B cell (primary cell): ENCODE results near the gene EHBP1L1. TPM values are rescaled to one million over a fixed set of nuclear protein-coding genes. Genes with fewer than 3 reads are reported as not detected.

ENCODE experiments used
- ATAC-seq: fragments of 200-7000 bp; cut with Tn5 transposase; one replicate; pipeline ENCODE4 v1.10.0; 2021; ENCODE audit warnings: low read depth, mild to moderate bottlenecking, moderate number of reproducible peaks, moderate library complexity
- CTCF ChIA-PET: fragments of 350-600 bp; sonication (Branson Sonifier 250); formaldehyde crosslinking; loops from one replicate; lab custom pipeline; 2021; ENCODE audit warnings: antibody characterized with exemption, inconsistent platforms; lab: Charles Lee
- POLR2A ChIA-PET: fragments of 350-600 bp; sonication (Branson Sonifier 250); formaldehyde crosslinking; loops from one replicate; lab custom pipeline; 2021; ENCODE audit warnings: antibody characterized with exemption; lab: Charles Lee
- DNase-seq: peaks from one replicate; pipeline ENCODE4 v3.0.0; 2013
- H2AFZ ChIP-seq: 2 replicates; pipeline ENCODE4 v1.6.1; 2012; ENCODE audit warnings: mild to moderate bottlenecking, low read depth, low read length; ENCODE audit not compliant: insufficient read depth, poor library complexity, severe bottlenecking
- H3K27ac ChIP-seq, 2 donors: 1 replicate in 1 of 2; 2 replicates in 1 of 2; pipeline ENCODE4 v1.5.1; 2012 to 2013; ENCODE audit warnings: low read length in 2 of 2, mild to moderate bottlenecking in 2 of 2, moderate library complexity in 1 of 2
- H3K27me3 ChIP-seq, 4 experiments: fragments of 200-600 bp in 1 of 4; sonication (generic) in 1 of 4; replicated peaks in 1 of 4; 1 replicate in 2 of 4; 2 replicates in 2 of 4; pipeline versions ENCODE4 v1.6.1 to v1.7.0; 2013 to 2016; ENCODE audit warnings: low read length in 3 of 4, mild to moderate bottlenecking in 2 of 4, mixed read lengths in 1 of 4, moderate library complexity in 1 of 4; ENCODE audit not compliant: insufficient read depth in 4 of 4, control insufficient read depth in 3 of 4; ENCODE audit errors: control extremely low read depth in 1 of 4
- H3K36me3 ChIP-seq, 2 experiments: replicated peaks in 1 of 2; 1 replicate in 1 of 2; 2 replicates in 1 of 2; pipeline versions ENCODE4 v1.6.1 to v1.7.1; 2013; ENCODE audit warnings: low read length in 1 of 2; ENCODE audit not compliant: insufficient read depth in 2 of 2, control insufficient read depth in 1 of 2; ENCODE audit errors: control extremely low read depth in 1 of 2, extremely low read depth in 1 of 2
- H3K4me1 ChIP-seq, 2 donors: fragments of 200-600 bp in 1 of 2; sonication (generic) in 1 of 2; 1 replicate in 1 of 2; 2 replicates in 1 of 2; pipeline versions ENCODE4 v1.5.1 to v1.6.1; 2013 to 2017; ENCODE audit warnings: low read length in 2 of 2; ENCODE audit not compliant: control insufficient read depth in 2 of 2, insufficient read depth in 2 of 2
- H3K4me2 ChIP-seq: replicated peaks from 2 replicates; pipeline ENCODE3; 2012; ENCODE audit warnings: mild to moderate bottlenecking, low read depth, low read length; ENCODE audit not compliant: poor library complexity, severe bottlenecking
- H3K4me3 ChIP-seq, 5 experiments: fragments of 200-600 bp in 1 of 5; sonication (generic) in 1 of 5; 1 replicate in 3 of 5; 2 replicates in 2 of 5; pipeline versions ENCODE4 v1.5.1 to v1.7.0; 2011 to 2016; ENCODE audit warnings: low read length in 4 of 5, mild to moderate bottlenecking in 4 of 5, low read depth in 2 of 5, control low read depth in 1 of 5, moderate library complexity in 1 of 5; ENCODE audit not compliant: insufficient read depth in 1 of 5; ENCODE audit errors: control extremely low read depth in 1 of 5, extremely low read depth in 1 of 5
- H3K79me2 ChIP-seq: fragments of 200-600 bp; sonication (generic); one replicate; pipeline ENCODE4 v1.6.0; 2016; ENCODE audit warnings: low read length; ENCODE audit not compliant: control insufficient read depth, insufficient read depth
- H3K9ac ChIP-seq: fragments of 200-600 bp; sonication (generic); 2 replicates; pipeline ENCODE4 v1.6.1; 2017; ENCODE audit warnings: mild to moderate bottlenecking, low read length, moderate library complexity
- H3K9me3 ChIP-seq, 3 donors: one replicate each; pipeline versions ENCODE4 v1.6.1 to v1.7.1; 2013; ENCODE audit warnings: low read length in 2 of 3; ENCODE audit not compliant: control insufficient read depth in 2 of 3, insufficient read depth in 1 of 3; ENCODE audit errors: control extremely low read depth in 1 of 3
- H4K20me1 ChIP-seq: 2 replicates; pipeline ENCODE4 v1.6.0; 2012; ENCODE audit warnings: mild to moderate bottlenecking, low read length; ENCODE audit not compliant: insufficient read depth, control insufficient read depth, poor library complexity, severe bottlenecking
- H3K27ac Mint-ChIP-seq: one replicate; pipeline ENCODE4 v1.8.0; 2021; ENCODE audit warnings: mixed read lengths
- H3K27me3 Mint-ChIP-seq: one replicate; pipeline ENCODE4 v1.8.0; 2021; ENCODE audit warnings: mixed read lengths
- H3K4me1 Mint-ChIP-seq: one replicate; pipeline ENCODE4 v1.8.0; 2021; ENCODE audit warnings: mixed read lengths
- H3K4me3 Mint-ChIP-seq: one replicate; pipeline ENCODE4 v1.8.0; 2021; ENCODE audit warnings: mixed read lengths
- H3K9me3 Mint-ChIP-seq: one replicate; pipeline ENCODE4 v1.8.0; 2022; ENCODE audit warnings: mixed read lengths; ENCODE audit not compliant: insufficient read depth
- CTCF ChIP-seq: fragments of 200-600 bp; IDR thresholded peaks from one replicate; pipeline ENCODE4 v1.8.0; 2022; ENCODE audit warnings: antibody characterized with exemption, mild to moderate bottlenecking
- EZH2 ChIP-seq: IDR thresholded peaks from 2 replicates; pipeline ENCODE4 v1.6.1; 2012; ENCODE audit warnings: borderline replicate concordance, low read depth, mild to moderate bottlenecking, moderate library complexity, low read length; ENCODE audit not compliant: insufficient read depth, poor library complexity, severe bottlenecking
- WGBS: methylation state at CpG from one replicate; pipeline ENCODE4 v1.1.5; 2013; ENCODE audit warnings: missing lambda C conversion rate; ENCODE audit not compliant: insufficient coverage; 5-methylcytosine and 5-hydroxymethylcytosine counted together
- intact Hi-C: fragments of 100-400 bp; cut with micrococcal nuclease; formaldehyde crosslinking; loops from one replicate; pipeline ENCODE4 v1.10.0; 2022
- polyA plus RNA-seq: library from polyadenylated mRNA; depleted of rRNA; stranded (reverse); fragments of >200 nt; gene quantifications from 2 replicates; pipeline ENCODE4 v1.2.3, GENCODE V29; 2012
- total RNA-seq, 2 donors: library from RNA; stranded (reverse); fragments of 120-200 nt in 1 of 2; gene quantifications; 1 replicate in 1 of 2; 2 replicates in 1 of 2; pipeline versions ENCODE4 v1.2.3 to v1.2.4, GENCODE V29; 2013 to 2022

The EHBP1L1 gene
- total and polyA plus RNA-seq, 2 donors (not counting 1 experiment from before 2014, with no cell fraction given): 202 to 279 TPM

- Mint-ChIP-seq H3K27ac (peak overlapping the region; percentile 73), H3K4me1 (peaks cover 64% of the 10 kb centered on the region), H3K4me3 (peak overlapping the region; percentile 57), H3K9me3 (no peaks in the 10 kb centered on the region), H3K27me3 (no peaks in the 10 kb centered on the region)
- ChIA-PET POLR2A (interaction anchor here (0.9 to 1.3 kb wide), 2 partner anchors 13 to 68 kb away, joined by 5 read pairs; partner anchors contain the start of gene PCNX3), CTCF (interaction anchor here (1.0 to 9.2 kb wide), 7 partner anchors 7 to 186 kb away, joined by 3 to 86 read pairs (median 7); partner anchors contain the start of genes FAM89B and ZNRD2)
- intact Hi-C loops: loop anchor here (10.0 kb wide), 1 partner anchor 433 kb away; the partner anchor contains the start of genes TM7SF2 and ZNHIT2
- no peak for ATAC-seq
- Histone ChIP-seq H3K27ac (peak overlapping the region in 1 of 2 donors; percentile 93), H3K9me3 (no peaks in the 10 kb centered on the region), H3K36me3 (no peaks in the 10 kb centered on the region), H3K4me1 (peaks cover 43 to 55% of the 10 kb centered on the region in 2 donors), H3K79me2 (peaks cover 5% of the 10 kb centered on the region), H3K27me3 (no peaks in the 10 kb centered on the region), H3K4me3 (peak overlapping the region in 1 of 5 experiments; percentile 1), H4K20me1 (no peaks in the 10 kb centered on the region), H3K9ac (no peak overlapping the region), H2AFZ (no peak overlapping the region), H3K4me2 (peak overlapping the region; percentile 90)
- TF ChIP-seq EZH2 (no peak), CTCF (no peak)
- 78% methylated on average over 49 of the region's 52 CpGs for WGBS
- peak; percentile 58 for DNase-seq
Observed at GRCh38 chr11:65547446-65548125, 28.3 kb upstream of the EHBP1L1 start.

- Histone ChIP-seq H3K27ac (peak overlapping the region in 1 of 2 donors; percentile 42), H2AFZ (no peak overlapping the region), H3K36me3 (no peaks in the 10 kb centered on the region), H3K4me1 (peaks cover 47 to 63% of the 10 kb centered on the region in 2 donors), H3K27me3 (no peaks in the 10 kb centered on the region), H3K9me3 (no peaks in the 10 kb centered on the region), H4K20me1 (no peaks in the 10 kb centered on the region), H3K4me3 (no peak overlapping the region), H3K4me2 (peak overlapping the region; percentile 90), H3K79me2 (peaks cover 5% of the 10 kb centered on the region), H3K9ac (no peak overlapping the region)
- H3K9me3 Mint-ChIP-seq: no peaks in the 10 kb centered on the region
- H3K4me1 Mint-ChIP-seq: peaks cover 68% of the 10 kb centered on the region
- no peak for TF ChIP-seq EZH2
- no peak for TF ChIP-seq CTCF
- no peak for DNase-seq
- 95% methylated on average over 3 of the region's 3 CpGs for WGBS
- no peak for ATAC-seq
- peak overlapping the region; percentile 73 for H3K27ac Mint-ChIP-seq
- ChIA-PET POLR2A (interaction anchor here (0.5 to 1.0 kb wide), 2 partner anchors 22 to 149 kb away, joined by 3 to 10 read pairs; partner anchors contain the start of gene ZNRD2), CTCF (interaction anchor here (1.0 to 1.9 kb wide), 5 partner anchors 8 to 40 kb away, joined by 3 to 12 read pairs (median 8); no protein-coding TSS in a partner anchor)
- intact Hi-C loops: loop anchor here (10.0 kb wide), 1 partner anchor 434 kb away; the partner anchor contains the start of genes TM7SF2 and ZNHIT2
- no peaks in the 10 kb centered on the region for H3K27me3 Mint-ChIP-seq
- peak overlapping the region; percentile 62 for H3K4me3 Mint-ChIP-seq
Observed at GRCh38 chr11:65548395-65548794, 27.5 kb upstream of the EHBP1L1 start.
